Measurements from ENCODE around the gene ABCA1.
"Not testable (repeated sequence)": the region's sequence is repeated elsewhere in the genome, so short reads cannot be mapped to it uniquely, and the experiment has no call there.

- TF ChIP-seq TP53 (CRISPR knock-in tag; conservative IDR thresholded peaks at IDR 0.05); EHMT2 (IDR thresholded peaks at IDR 0.05; ENCODE audit: borderline replicate concordance, low read depth, low read length); RAD21 (CRISPR knock-in tag; IDR thresholded peaks at IDR 0.05); ZBTB14 (CRISPR knock-in tag; IDR thresholded peaks at IDR 0.05); REST (IDR thresholded peaks at IDR 0.05; ENCODE audit: borderline replicate concordance in 1 of 2, low read depth in 1 of 2, low read length in 2 of 2): not testable (repeated sequence)
Measured at GRCh38 chr9:104855258-104855657, 72.7 kb downstream of the ABCA1 start.
